Esophagus muscularis mucosa (tissue), 4 donors: Measurements from ENCODE around the gene ANKFY1. TPM values are rescaled to one million over a fixed set of nuclear protein-coding genes. Genes with fewer than 3 reads are reported as not detected.
A peak's percentile ranks its signal among the peaks of the same experiment; 100 is the strongest.
"Not testable (repeated sequence)": the region's sequence is repeated elsewhere in the genome, so short reads cannot be mapped to it uniquely, and the experiment has no call there.

ENCODE experiments used
- DNase-seq: peaks from one replicate; pipeline ENCODE4 v3.0.0-alpha.2; 2017; ENCODE audit errors: extremely low spot score
- H3K27ac ChIP-seq, 4 donors: fragments of 200-600 bp; sonication (generic); replicated peaks in 1 of 4; 1 replicate in 3 of 4; 2 replicates in 1 of 4; pipeline ENCODE4 v1.5.1; 2016 to 2019; ENCODE audit warnings: mild to moderate bottlenecking in 1 of 4
- H3K27me3 ChIP-seq, 4 donors: fragments of 200-600 bp; sonication (generic); one replicate each; pipeline versions ENCODE4 v1.5.1 to v1.6.0; 2016 to 2019
- H3K36me3 ChIP-seq, 4 donors: fragments of 200-600 bp; sonication (generic); one replicate each; pipeline ENCODE4 v1.5.1; 2016 to 2019
- H3K4me1 ChIP-seq, 4 donors: fragments of 200-600 bp; sonication (generic); one replicate each; pipeline ENCODE4 v1.5.1; 2016 to 2019
- H3K4me3 ChIP-seq, 4 donors: fragments of 200-600 bp; sonication (generic); 1 replicate in 2 of 4; 2 replicates in 2 of 4; pipeline ENCODE4 v1.5.1; 2016 to 2019; ENCODE audit warnings: mild to moderate bottlenecking in 4 of 4, moderate library complexity in 1 of 4
- H3K9me3 ChIP-seq, 4 donors: fragments of 200-600 bp; sonication (generic); 1 replicate in 3 of 4; 2 replicates in 1 of 4; pipeline ENCODE4 v1.5.1; 2016 to 2019
- CTCF ChIP-seq, 3 experiments: fragments of 200-600 bp in 2 of 3; fragments of 450-650 bp in 1 of 3; sonication (generic) in 2 of 3; IDR thresholded peaks; one replicate each; pipeline ENCODE4 v1.5.1; 2017 to 2019; ENCODE audit warnings: antibody characterized with exemption in 3 of 3, mild to moderate bottlenecking in 2 of 3, moderate library complexity in 1 of 3
- EP300 ChIP-seq: sonication (generic); formaldehyde crosslinking; IDR thresholded peaks from one replicate; pipeline ENCODE4 v1.6.1; 2017; ENCODE audit warnings: antibody characterized with exemption
- POLR2A ChIP-seq: fragments of 450-650 bp; IDR thresholded peaks from one replicate; pipeline ENCODE4 v1.6.1; 2017; ENCODE audit warnings: antibody characterized with exemption, moderate library complexity, mild to moderate bottlenecking, low read depth
- POLR2AphosphoS5 ChIP-seq, 2 donors: sonication (generic); formaldehyde crosslinking; IDR thresholded peaks; one replicate each; pipeline ENCODE4 v1.6.1; 2017; ENCODE audit warnings: antibody characterized with exemption in 2 of 2
- WGBS: methylation state at CpG from one replicate; pipeline ENCODE4 v1.1.5; 2018; 5-methylcytosine and 5-hydroxymethylcytosine counted together
- intact Hi-C: fragments of 100-400 bp; cut with DNase I; formaldehyde crosslinking; loops from one replicate; pipeline ENCODE4 v1.15.1; 2023
- total RNA-seq, 4 donors: library from RNA; depleted of rRNA; stranded (reverse); fragments of >200 nt; gene quantifications; one replicate each; pipeline versions ENCODE4 v1.1.0 to v1.2.1, GENCODE V29; 2016

ANKFY1 gene
- total RNA-seq, 4 donors from 2014 or later, result 28.2 to 41.0 (median 36.7) TPM

DNA sequence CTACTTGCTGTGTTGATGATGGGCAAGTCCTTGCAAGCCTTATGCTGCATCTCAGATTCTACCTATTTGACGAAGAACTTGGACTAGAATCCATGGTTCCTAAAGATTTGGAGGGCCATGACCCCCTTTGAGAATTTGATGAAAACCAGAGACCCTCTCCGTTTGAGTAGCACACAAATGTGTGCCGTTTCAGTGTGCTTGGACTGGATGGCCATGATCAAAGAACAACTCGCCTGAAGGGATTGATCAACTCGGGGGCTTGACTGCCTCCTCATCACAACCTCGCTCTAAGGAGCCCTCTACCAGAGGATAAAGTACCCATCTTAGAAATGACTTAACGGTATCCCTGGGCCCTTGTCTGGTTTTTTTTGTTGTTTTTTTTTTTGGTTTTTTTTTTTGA, 2.8 kb upstream of the ANKFY1 start:
- Histone ChIP-seq H3K9me3 (no peaks in the 10 kb centered on the region), H3K4me1 (peaks cover 20 to 43% (median 39%) of the 10 kb centered on the region in 4 donors), H3K27me3 (no peaks in the 10 kb centered on the region), H3K4me3 (no peak overlapping the region), H3K36me3 (peaks cover 0 to 35% (median 13%) of the 10 kb centered on the region in 4 donors), H3K27ac (no peak overlapping the region)
- WGBS, result 84% methylated on average over 7 of the region's 7 CpGs
- no peak for TF ChIP-seq POLR2AphosphoS5 (IDR thresholded peaks at IDR 0.05)
- no peak for TF ChIP-seq POLR2A
- TF ChIP-seq EP300, result no peak
- TF ChIP-seq CTCF (IDR thresholded peaks at IDR 0.05), result no peak
- DNase-seq, result no peak
- intact Hi-C loops, result no loop called here

- Histone ChIP-seq H3K36me3 (peaks cover 0 to 18% (median 8%) of the 10 kb centered on the region in 4 donors), H3K4me1 (peaks cover 14 to 36% (median 34%) of the 10 kb centered on the region in 4 donors), H3K27ac (peak overlapping the region; percentile 86 to 89 (median 88)), H3K27me3 (no peaks in the 10 kb centered on the region), H3K9me3 (peaks cover 0 to 9% (median 4%) of the 10 kb centered on the region in 4 donors), H3K4me3 (peak overlapping the region; percentile 92 to 100 (median 96))
- TF ChIP-seq POLR2A, result no peak
- no peak for TF ChIP-seq EP300
- no peak for TF ChIP-seq POLR2AphosphoS5 (IDR thresholded peaks at IDR 0.05)
- TF ChIP-seq CTCF (IDR thresholded peaks at IDR 0.05), result no peak
- 61% methylated on average over 7 of the region's 8 CpGs for WGBS
- intact Hi-C loops, result loop anchor here (1.0 kb wide), 1 partner anchor 46 kb away; no protein-coding TSS in a partner anchor
- no peak for DNase-seq
Measured at GRCh38 chr17:4262703-4263102, 1.1 kb downstream of the ANKFY1 start.

DNA sequence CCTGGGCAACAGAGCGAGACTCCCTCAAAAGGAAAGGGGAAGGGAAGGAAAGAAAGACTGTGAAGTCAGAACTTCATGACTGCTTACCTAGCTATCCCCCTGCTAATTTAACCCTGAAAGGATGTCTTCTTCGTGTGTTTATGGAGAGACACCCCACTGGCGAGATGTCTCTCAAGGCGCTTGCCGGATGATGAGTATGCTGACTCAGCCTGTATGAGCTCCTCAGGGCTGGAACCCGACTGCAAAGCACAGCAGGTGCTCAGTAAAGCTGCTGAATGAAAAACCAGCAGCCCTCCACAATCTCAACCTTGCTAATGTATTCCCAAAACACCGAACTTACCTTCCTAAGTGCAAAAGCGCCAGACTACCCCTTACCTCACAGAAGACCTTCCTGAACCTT, 2.3 kb downstream of the ANKFY1 start:
- TF ChIP-seq POLR2A, result no peak
- TF ChIP-seq EP300, result no peak
- no peak for TF ChIP-seq CTCF (IDR thresholded peaks at IDR 0.05)
- TF ChIP-seq POLR2AphosphoS5 (IDR thresholded peaks at IDR 0.05), result no peak
- Histone ChIP-seq H3K4me1 (peaks cover 14 to 36% (median 34%) of the 10 kb centered on the region in 4 donors), H3K36me3 (peaks cover 0 to 11% (median 5%) of the 10 kb centered on the region in 4 donors), H3K27me3 (no peaks in the 10 kb centered on the region), H3K27ac (no peak overlapping the region), H3K4me3 (no peak overlapping the region), H3K9me3 (peaks cover 0 to 9% (median 4%) of the 10 kb centered on the region in 4 donors)
- no peak for DNase-seq
- intact Hi-C loops, result no loop called here
- 96% methylated on average over 8 of the region's 8 CpGs for WGBS

DNA sequence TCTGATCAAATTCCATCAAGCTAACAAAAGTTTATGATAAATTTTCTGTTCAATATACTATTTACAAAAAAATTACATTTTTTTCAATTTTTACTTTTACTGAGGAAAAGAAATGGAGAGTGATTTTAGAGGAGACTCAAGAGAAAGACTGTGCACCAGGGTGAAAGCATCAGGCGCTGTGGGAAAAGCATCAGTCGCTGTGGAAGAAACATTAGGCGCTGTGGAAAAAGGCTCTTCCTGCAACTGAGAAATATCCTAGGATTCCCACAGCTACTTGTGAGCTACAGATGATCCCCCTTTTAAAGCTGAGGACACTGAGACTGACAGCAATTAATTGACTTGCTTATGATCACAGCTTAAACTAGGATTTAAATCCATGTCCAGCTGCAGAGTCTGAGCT, 4.9 kb downstream of the ANKFY1 start:
- peaks cover 0 to 9% (median 4%) of the 10 kb centered on the region in 4 donors for H3K9me3 ChIP-seq
- H3K27ac ChIP-seq, result no peak overlapping the region
- peaks cover 14 to 32% (median 24%) of the 10 kb centered on the region in 4 donors for H3K4me1 ChIP-seq
- no peak overlapping the region for H3K4me3 ChIP-seq
- H3K36me3 ChIP-seq, result peaks cover 0 to 11% (median 5%) of the 10 kb centered on the region in 4 donors
- intact Hi-C loops, result no loop called here
- no peaks in the 10 kb centered on the region for H3K27me3 ChIP-seq
- 93% methylated on average over 3 of the region's 3 CpGs for WGBS
- TF ChIP-seq POLR2A (no peak), CTCF (IDR thresholded peaks at IDR 0.05) (no peak), EP300 (no peak), POLR2AphosphoS5 (IDR thresholded peaks at IDR 0.05) (no peak)
- no peak for DNase-seq

DNA sequence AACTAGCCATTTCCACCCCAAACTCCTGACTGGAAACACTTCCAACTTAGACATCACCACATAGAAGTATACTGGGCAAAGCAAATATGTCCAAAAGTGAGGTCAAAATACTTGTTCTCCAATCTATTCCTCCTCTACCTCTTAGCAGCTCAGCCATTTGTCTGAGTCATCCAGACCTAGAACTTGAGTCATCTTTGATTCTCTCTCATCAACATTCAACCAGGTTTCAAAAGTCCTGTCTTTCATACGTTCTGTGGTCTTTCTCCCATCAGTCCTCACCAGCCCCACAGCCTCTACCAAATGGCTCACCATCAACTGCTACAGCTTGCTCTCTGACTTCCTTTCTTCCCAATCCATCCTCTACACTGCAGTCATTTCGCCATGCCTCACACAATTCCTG, 6.8 kb downstream of the ANKFY1 start:
- H3K27me3 ChIP-seq, result no peaks in the 10 kb centered on the region
- H3K27ac ChIP-seq, result no peak overlapping the region
- no peak for DNase-seq
- intact Hi-C loops, result no loop called here
- peaks cover 2 to 20% (median 19%) of the 10 kb centered on the region in 4 donors for H3K4me1 ChIP-seq
- H3K9me3 ChIP-seq, result peaks cover 0 to 9% (median 4%) of the 10 kb centered on the region in 4 donors
- 85% methylated on average over 2 of the region's 2 CpGs for WGBS
- peaks cover 0 to 11% (median 5%) of the 10 kb centered on the region in 4 donors for H3K36me3 ChIP-seq
- TF ChIP-seq POLR2AphosphoS5 (IDR thresholded peaks at IDR 0.05) (no peak), POLR2A (no peak), CTCF (IDR thresholded peaks at IDR 0.05) (no peak), EP300 (no peak)
- no peak overlapping the region for H3K4me3 ChIP-seq

DNA sequence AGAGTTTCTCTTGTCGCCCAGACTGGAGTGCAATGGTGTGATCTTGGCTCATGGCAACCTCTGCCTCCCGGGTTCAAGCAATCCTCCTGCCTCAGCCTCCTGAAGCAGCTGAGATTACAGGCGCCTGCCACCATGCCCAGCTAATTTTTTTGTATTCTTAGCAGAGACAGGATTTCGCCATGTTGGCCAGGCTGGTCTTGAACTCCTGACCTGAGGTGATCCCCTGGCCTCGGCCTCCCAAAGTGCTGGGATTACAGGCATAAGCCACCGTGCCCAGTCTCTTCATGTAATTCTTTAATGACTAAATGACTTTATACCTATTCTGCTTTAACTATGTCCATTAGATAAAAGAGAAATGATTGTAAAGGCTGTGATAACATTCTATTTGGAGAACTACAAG, 8.5 kb downstream of the ANKFY1 start:
- H3K27me3 ChIP-seq, DNase-seq, intact Hi-C loops, H3K36me3 ChIP-seq, H3K9me3 ChIP-seq, H3K4me3 ChIP-seq: not testable (repeated sequence)
- Histone ChIP-seq H3K4me1 (peaks cover 6 to 21% (median 19%) of the 10 kb centered on the region in 4 donors), H3K27ac (peak overlapping the region in 1 of 4 donors; percentile 53)
- 92% methylated on average over 6 of the region's 6 CpGs for WGBS
